GM18526 (cell line): ENCODE data around the gene ZFYVE1.

Experiments used
- POLR2A ChIP-seq: IDR thresholded peaks from 3 replicates; pipeline ENCODE4 v1.6.1; 2011; ENCODE audit not compliant: insufficient read length; ENCODE audit errors: extremely low read depth

ZFYVE1 gene

GRCh38 chr14:73003681-73004080 is 23.2 kb downstream of the ZFYVE1 start:
- no peak for TF ChIP-seq POLR2A

DNA sequence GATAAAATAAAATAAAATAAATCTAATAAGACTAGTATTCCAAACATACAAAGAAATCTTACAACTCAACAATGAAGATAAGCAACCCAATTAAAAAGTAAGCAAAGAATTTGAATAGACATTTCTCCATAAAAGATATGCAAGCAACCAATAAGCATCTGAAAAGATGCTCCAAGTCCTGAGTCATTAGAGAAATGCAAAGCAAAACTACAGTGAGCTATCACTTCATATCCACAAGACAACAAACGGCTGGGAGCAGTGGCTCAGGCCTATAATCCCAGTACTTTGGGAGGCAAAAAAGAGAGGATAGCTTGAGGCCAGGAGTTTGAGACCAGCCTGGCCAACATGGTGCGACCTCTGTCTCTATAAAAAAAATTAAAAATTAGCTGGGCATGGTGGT is 26.8 kb downstream of the ZFYVE1 start:
- TF ChIP-seq POLR2A: no peak

GRCh38 chr14:72999316-72999715 is 27.6 kb downstream of the ZFYVE1 start:
- TF ChIP-seq POLR2A: no peak

DNA sequence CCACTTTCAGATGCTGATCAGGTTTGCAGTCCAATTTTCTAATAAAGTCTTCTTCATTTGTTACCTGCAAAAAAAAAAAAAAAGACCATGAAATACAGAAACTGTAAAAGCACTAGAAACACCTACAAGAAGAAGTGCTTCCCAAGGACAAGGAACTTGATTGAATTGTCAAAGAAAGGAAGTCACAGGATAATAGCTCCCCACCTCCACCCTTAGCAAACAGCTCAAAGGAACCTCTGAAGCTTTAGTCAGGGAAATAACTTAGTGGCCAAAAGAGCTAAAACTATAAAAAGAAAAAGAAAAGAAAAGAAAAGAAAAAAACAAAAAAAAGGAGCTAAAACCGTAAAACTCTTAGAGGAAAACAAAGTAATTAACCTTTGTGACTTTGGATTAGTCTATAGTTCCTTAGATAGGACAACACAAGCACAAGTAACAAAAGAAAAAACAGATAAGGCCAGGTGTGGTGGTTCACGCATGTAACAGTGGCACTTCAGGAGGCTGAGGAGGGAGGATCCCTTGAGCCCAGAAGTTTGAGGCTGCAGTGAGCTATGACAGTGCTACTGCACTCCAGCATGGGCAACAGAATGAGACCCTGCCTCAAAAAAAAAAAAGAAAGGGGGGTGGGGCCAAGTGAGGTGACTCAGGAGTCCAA is 28.5 kb downstream of the ZFYVE1 start:
- no peak for TF ChIP-seq POLR2A

DNA sequence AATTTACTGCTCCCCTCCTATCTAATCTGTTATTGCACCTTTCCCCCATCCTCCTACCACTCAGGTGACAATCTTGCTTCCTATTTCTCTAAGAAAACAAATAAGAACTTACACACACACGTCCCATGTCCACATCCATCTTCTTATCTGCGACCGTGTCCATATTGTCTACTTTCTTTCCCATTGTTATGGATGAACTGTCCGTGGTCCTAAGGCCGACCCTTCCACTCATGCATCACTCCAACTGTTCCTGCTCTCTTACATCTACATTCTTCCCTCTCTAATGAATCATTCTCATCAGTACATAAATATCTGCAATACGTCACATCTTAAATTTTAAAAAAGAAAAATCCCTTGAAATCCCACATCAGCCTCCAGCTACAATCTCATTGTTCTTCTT is 30.0 kb downstream of the ZFYVE1 start:
- no peak for TF ChIP-seq POLR2A

- TF ChIP-seq POLR2A: no peak
Measured at GRCh38 chr14:72990171-72990570, 36.7 kb downstream of the ZFYVE1 start.

DNA sequence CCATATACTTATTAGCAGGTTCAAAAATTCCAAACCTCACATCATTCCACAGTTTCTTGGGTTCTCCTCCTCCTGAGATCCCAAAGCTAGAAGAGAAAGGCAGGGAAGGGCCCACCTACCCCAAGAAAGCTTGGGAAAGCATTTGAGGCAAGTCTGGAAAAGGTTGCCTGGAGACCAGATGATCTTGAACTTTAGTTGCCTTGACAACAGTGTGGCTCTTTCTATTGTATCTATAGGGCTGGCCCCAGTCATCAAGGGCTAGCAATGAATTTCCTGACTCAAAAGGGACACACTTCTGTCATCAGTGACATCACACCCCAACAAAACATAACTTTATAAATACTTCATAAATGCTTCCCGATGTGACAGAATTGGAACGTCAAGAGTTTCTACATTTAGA is 40.0 kb downstream of the ZFYVE1 start:
- no peak for TF ChIP-seq POLR2A

DNA sequence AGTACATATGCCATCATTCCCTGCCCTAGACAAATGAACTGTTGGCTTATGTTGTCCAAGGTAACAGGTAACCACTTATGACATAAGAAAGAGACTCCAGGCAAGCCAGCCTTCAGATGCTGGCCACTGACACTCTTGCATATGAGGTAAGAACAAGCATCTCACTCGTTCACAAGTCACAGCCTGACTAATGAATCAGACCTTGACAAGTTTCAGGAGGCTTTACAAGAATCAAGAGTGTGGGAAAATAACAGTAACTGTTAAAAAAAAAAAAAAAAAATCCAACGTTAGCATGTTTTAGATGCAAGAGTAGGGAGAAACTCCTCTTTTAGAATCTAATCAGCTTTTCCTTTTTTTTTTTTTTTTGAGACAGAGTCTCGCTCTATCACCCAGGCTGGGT is 40.7 kb downstream of the ZFYVE1 start:
- TF ChIP-seq POLR2A: no peak

- no peak for TF ChIP-seq POLR2A
Measured at GRCh38 chr14:72982146-72982708, 44.7 kb downstream of the ZFYVE1 start.

GRCh38 chr14:72980863-72981262 is 46.0 kb downstream of the ZFYVE1 start:
- no peak for TF ChIP-seq POLR2A

DNA sequence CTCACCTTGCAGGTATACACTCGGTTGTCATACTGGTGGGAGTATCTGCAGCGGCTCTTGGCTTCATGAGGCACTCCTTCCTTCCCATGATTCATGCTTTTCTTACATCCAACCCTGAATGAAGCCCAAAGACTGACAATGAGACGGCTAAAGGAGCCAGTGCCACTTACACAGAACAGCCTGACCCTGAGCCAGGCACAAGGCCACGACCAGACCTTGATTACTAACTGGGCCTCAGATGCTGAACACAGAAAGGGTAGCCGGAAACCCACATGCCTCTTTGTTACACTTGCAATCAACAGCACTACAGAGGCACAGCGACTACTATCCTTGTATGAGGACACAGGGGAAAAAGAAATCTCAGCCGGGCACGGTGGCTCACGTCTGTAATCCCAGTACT is 48.0 kb downstream of the ZFYVE1 start:
- no peak for TF ChIP-seq POLR2A

- no peak for TF ChIP-seq POLR2A
Measured at GRCh38 chr14:72975770-72976169, 51.1 kb downstream of the ZFYVE1 start.

DNA sequence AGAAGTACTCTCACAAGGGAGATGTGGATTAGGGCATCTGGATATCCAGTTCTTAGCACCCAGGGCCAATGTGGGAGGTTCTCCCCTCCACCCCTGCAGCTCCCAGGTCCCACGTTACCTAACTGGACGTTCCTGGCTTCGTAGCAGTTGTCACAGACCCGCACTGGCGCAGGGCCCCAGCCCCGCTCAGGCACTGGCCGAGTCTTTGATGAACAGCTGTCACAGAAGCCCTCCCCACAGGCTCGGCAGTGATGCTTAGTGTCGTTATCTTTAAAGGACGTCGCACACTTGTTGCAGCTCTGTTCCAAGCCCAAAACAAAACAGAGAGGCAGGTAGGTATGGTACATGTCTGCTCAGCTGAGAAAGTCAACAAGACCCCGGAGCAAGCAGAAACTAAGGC is 52.2 kb downstream of the ZFYVE1 start:
- TF ChIP-seq POLR2A: no peak

DNA sequence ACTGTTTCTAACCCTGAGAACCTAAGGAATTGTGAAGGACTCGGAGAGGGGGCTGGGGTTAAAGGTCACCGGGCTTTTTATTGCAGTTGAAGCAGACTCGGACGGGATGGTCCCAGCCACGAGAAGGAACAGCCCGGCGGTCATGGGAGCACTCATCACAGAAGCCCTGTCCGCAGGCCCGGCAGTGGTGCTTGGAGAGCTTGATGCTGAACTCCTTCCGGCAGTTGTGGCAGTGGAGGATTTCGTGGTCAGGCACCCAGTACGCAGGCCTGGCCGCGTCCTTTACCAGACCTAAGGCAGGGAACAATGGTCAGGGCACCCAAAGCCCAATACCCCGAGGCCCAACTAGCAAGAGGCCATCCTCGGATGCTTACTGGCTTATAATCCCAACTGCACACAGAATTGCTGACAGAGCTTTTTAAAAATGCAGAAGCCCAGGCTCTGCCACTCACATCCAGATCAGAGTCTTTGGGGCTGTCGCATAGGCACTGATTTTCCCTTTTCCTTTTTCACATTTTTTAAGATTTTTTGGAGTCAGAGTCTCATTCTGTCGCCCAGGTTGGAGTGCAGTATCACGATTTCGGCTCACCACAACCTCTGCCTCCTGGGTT is 56.0 kb downstream of the ZFYVE1 start:
- TF ChIP-seq POLR2A: no peak

GRCh38 chr14:72970058-72970630 is 56.8 kb downstream of the ZFYVE1 start:
- no peak for TF ChIP-seq POLR2A

DNA sequence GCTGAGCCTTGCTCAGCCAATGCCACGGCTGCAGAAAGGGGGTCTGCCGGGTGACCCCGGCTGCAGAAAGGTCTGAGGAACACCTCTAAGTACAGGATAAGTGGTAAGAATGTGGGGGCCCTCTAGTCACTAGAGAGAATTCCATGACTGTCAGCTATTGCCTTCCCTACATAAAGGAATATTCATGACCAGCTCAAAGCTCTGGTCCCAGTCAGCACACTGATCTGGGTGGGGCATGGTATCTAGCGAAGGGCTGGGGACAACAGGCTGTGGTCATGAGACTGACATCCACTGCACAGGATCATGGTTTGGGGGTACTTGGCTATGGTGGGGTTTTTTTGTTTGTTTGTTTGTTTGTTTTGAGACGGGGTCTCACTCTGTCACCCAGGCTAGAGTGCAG is 58.6 kb downstream of the ZFYVE1 start:
- no peak for TF ChIP-seq POLR2A
